NT2/D1 (cell line): Measurements from ENCODE around the gene WSCD1.

Experiments used
- YY1 ChIP-seq: IDR thresholded peaks from 2 replicates; pipeline ENCODE4 v1.6.1; 2011; ENCODE audit not compliant: insufficient read length, insufficient read depth
- ZNF274 ChIP-seq: IDR thresholded peaks from 2 replicates; pipeline ENCODE4 v1.6.1; 2011; ENCODE audit warnings: mild to moderate bottlenecking, low read depth, low read length

DNA sequence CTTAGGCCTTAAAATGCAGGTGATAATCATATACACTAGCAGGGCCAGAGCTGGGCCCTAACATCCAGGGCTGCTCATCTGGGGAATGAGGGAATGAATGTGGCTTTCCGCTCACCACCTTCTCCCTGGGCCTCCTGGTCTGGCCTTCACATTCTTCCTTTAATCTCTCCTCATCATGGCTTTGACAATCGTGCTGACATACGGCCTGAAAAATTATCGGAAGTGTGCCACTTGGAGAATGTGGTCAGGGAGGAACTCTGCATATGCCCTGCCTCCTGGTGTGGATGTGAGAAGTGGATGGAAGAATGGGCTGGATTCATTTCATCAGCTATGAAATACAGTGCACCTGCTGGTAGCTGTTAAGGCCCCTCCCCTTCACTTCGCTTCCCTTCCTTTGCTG is 2.4 kb downstream of the WSCD1 start:
- TF ChIP-seq YY1 (no peak), ZNF274 (no peak)
